Renal cortex interstitium (tissue), 11 donors: ENCODE results near the gene DDAH1. TPM values are rescaled to one million over a fixed set of nuclear protein-coding genes. Genes with fewer than 3 reads are reported as not detected.

Experiments used
- DNase-seq, 11 donors: peaks; one replicate each; pipeline ENCODE4 v3.0.0-alpha.2; 2013; ENCODE audit warnings: low read depth in 9 of 11, low spot score in 4 of 11; ENCODE audit errors: extremely low read depth in 1 of 11
- polyA plus RNA-seq, 3 donors: library from polyadenylated mRNA; unstranded; fragments of 120-200 nt; gene quantifications; one replicate each; pipeline ENCODE4 v1.2.1, GENCODE V29; 2013; ENCODE audit not compliant: insufficient read length in 3 of 3

The DDAH1 gene
- polyA plus RNA-seq, 3 donors: 109 to 131 (median 126) TPM

- DNase-seq: no peak
These were observed 53.2 kb downstream of the DDAH1 start for GRCh38 chr1:85411567-85412305.

GRCh38 chr1:85409516-85409915, 55.4 kb downstream of the DDAH1 start:
- no peak for DNase-seq

GRCh38 chr1:85407746-85408377, 57.1 kb downstream of the DDAH1 start:
- DNase-seq: no peak

- peak; percentile 32 to 79 (median 59) for DNase-seq
These were observed 57.9 kb downstream of the DDAH1 start for GRCh38 chr1:85406887-85407533.

- no peak for DNase-seq
These were observed 58.9 kb downstream of the DDAH1 start for GRCh38 chr1:85406081-85406480.

- no peak for DNase-seq
These were observed 60.6 kb downstream of the DDAH1 start for GRCh38 chr1:85404408-85404807.

GRCh38 chr1:85398391-85399064, 66.4 kb downstream of the DDAH1 start:
- no peak for DNase-seq

- no peak for DNase-seq
These were observed 67.4 kb downstream of the DDAH1 start for GRCh38 chr1:85397490-85398032.

GRCh38 chr1:85396194-85396593, 68.8 kb downstream of the DDAH1 start:
- no peak for DNase-seq

- DNase-seq: no peak
These were observed 70.8 kb downstream of the DDAH1 start for GRCh38 chr1:85394130-85394529.

GRCh38 chr1:85393490-85393889, 71.5 kb downstream of the DDAH1 start:
- no peak for DNase-seq

GRCh38 chr1:85388416-85388815, 76.5 kb downstream of the DDAH1 start:
- DNase-seq: no peak

- DNase-seq: no peak
These were observed 77.2 kb downstream of the DDAH1 start for GRCh38 chr1:85387781-85388180.

- no peak for DNase-seq
These were observed 78.8 kb downstream of the DDAH1 start for GRCh38 chr1:85386068-85386722.

GRCh38 chr1:85379203-85380136, 85.5 kb downstream of the DDAH1 start:
- DNase-seq: peak in 1 of 11 donors; percentile 34

GRCh38 chr1:85378534-85378933, 86.4 kb downstream of the DDAH1 start:
- no peak for DNase-seq

GRCh38 chr1:85376356-85376755, 88.6 kb downstream of the DDAH1 start:
- DNase-seq: no peak

- DNase-seq: peak in 1 of 11 donors; percentile 40
These were observed 89.5 kb downstream of the DDAH1 start for GRCh38 chr1:85375493-85375892.
